ENCODE data around the gene UNC119.

GRCh38 chr17:28577466-28577824 is 25.0 kb upstream of the UNC119 start:
- TF ChIP-seq CTCF (conservative IDR thresholded peaks at IDR 0.05; ENCODE audit: low read depth, low read length) (no peak), EZH2 (IDR thresholded peaks at IDR 0.05; ENCODE audit: low read length, unreplicated experiment) (no peak), EZH2phosphoT487 (IDR thresholded peaks at IDR 0.05; ENCODE audit: borderline replicate concordance, low read length) (no peak)
